ENCODE data around the gene NUP37. TPM values are rescaled to one million over a fixed set of nuclear protein-coding genes. Genes with fewer than 3 reads are reported as not detected.
"Not testable (repeated sequence)": the region's sequence is repeated elsewhere in the genome, so short reads cannot be mapped to it uniquely, and the experiment has no call there.

The NUP37 gene
- total RNA-seq, 1 experiment from 2014 or later = 84.3 TPM

DNA sequence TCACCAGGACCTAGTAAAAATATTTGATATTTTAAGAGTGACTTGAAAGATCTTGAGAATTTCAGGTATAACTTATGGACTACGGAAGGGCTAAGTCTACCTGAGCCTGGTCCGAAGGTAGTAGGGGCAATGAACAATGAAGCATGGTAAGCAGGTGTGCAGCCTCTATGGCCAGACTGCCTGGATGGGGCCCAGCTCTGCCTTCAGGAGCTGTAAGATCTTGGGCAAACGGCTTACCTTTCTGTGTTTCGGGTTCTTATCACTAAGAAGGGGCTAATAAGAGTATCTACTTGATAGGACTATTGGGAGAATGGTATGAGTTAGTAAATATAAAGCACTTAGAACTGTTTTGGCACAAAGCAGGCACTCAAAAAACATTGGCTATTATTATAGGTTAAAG is 39.1 kb downstream of the NUP37 start:
- no peaks in the 10 kb centered on the region for H3K79me2 ChIP-seq (ENCODE audit: low read length)
- intact Hi-C loops (cut with micrococcal nuclease) = loop anchor here (2.0 kb wide), 1 partner anchor 22 kb away; no protein-coding TSS in a partner anchor
- DNase-seq = no peak
- no peak for ATAC-seq
- CTCF ChIA-PET = no interaction called here
- no peak overlapping the region for H2AFZ ChIP-seq (ENCODE audit: low read length)
- H3K4me3 ChIP-seq (ENCODE audit: low read length) = no peak overlapping the region
- no peaks in the 10 kb centered on the region for H3K4me1 ChIP-seq (ENCODE audit: insufficient read depth, low read length)
- no peaks in the 10 kb centered on the region for H4K20me1 ChIP-seq (ENCODE audit: low read length)
- POLR2A ChIA-PET (ENCODE audit: unreplicated experiment) = no interaction called here
- no peaks in the 10 kb centered on the region for H3F3A ChIP-seq (ENCODE audit: low read length, unreplicated experiment)
- BruUV-seq (replicated peaks) = no TSS peak
- no peaks in the 10 kb centered on the region for H3K9me2 ChIP-seq (replicated peaks; ENCODE audit: low read length)
- no peak overlapping the region for H3K27ac ChIP-seq (ENCODE audit: low read length)
- H3K36me3 ChIP-seq (ENCODE audit: low read depth, low read length) = peaks cover 58% of the 10 kb centered on the region
- H3K9me3 ChIP-seq (ENCODE audit: low read length) = no peaks in the 10 kb centered on the region
- H3K9ac ChIP-seq (ENCODE audit: low read length) = no peak overlapping the region
- no peak overlapping the region for H3K4me2 ChIP-seq (ENCODE audit: low read length)
- no peaks in the 10 kb centered on the region for H3K27me3 ChIP-seq (ENCODE audit: low read length)
- TF ChIP-seq EZH2 (IDR thresholded peaks at IDR 0.05; ENCODE audit: low read length, unreplicated experiment) = no peak
- TF ChIP-seq, protein P1, sequence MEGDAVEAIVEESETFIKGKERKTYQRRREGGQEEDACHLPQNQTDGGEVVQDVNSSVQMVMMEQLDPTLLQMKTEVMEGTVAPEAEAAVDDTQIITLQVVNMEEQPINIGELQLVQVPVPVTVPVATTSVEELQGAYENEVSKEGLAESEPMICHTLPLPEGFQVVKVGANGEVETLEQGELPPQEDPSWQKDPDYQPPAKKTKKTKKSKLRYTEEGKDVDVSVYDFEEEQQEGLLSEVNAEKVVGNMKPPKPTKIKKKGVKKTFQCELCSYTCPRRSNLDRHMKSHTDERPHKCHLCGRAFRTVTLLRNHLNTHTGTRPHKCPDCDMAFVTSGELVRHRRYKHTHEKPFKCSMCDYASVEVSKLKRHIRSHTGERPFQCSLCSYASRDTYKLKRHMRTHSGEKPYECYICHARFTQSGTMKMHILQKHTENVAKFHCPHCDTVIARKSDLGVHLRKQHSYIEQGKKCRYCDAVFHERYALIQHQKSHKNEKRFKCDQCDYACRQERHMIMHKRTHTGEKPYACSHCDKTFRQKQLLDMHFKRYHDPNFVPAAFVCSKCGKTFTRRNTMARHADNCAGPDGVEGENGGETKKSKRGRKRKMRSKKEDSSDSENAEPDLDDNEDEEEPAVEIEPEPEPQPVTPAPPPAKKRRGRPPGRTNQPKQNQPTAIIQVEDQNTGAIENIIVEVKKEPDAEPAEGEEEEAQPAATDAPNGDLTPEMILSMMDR (conservative IDR thresholded peaks at IDR 0.05; ENCODE audit: low read depth, low read length) = no peak
- no peak for TF ChIP-seq EZH2phosphoT487 (IDR thresholded peaks at IDR 0.05; ENCODE audit: borderline replicate concordance, low read length)

DNA sequence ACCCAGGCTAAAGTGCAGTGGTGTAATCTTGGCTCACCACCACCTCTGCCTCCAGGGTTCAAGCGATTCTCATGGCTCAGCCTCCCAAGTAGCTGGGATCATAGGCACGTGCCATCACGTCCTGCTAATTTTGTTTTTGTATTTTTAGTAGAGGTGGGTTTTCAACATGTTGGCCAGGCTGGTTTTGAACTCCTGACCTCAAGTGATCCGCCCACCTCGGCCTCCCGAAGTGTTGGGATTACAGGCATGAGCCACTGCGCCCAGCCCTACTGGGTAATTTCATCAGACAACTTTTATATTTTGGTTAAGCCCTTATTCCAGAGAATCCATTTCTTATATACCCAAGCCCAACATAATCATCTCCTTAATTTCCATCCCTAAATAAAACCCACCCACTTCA is 47.8 kb downstream of the NUP37 start:
- POLR2A ChIA-PET (ENCODE audit: unreplicated experiment); CTCF ChIA-PET; ATAC-seq: not testable (repeated sequence)

DNA sequence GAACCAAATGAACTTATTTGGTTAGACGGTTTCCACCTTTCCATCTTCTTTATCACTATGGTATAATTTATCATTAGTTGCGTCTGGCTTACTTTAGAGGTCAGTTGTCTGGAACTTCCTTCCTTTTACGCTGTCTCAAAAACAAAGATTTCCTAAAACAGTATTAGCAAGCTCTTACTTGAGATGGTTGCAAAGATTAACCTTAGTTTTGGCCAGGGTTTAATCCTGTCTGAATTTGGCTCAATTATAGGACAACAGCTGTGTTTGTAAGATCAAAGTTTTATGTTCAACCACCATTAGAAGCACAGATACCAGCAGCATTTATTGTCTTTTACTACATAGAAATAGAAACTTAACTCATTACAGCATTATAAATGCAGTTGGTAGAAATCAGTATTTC is 50.2 kb downstream of the NUP37 start:
- H3K4me2 ChIP-seq (ENCODE audit: low read length) = no peak overlapping the region
- no peaks in the 10 kb centered on the region for H4K20me1 ChIP-seq (ENCODE audit: low read length)
- H3K9ac ChIP-seq (ENCODE audit: low read length) = no peak overlapping the region
- H3K9me3 ChIP-seq (ENCODE audit: low read length) = no peaks in the 10 kb centered on the region
- no peaks in the 10 kb centered on the region for H3F3A ChIP-seq (ENCODE audit: low read length, unreplicated experiment)
- no peaks in the 10 kb centered on the region for H3K79me2 ChIP-seq (ENCODE audit: low read length)
- H3K4me1 ChIP-seq (ENCODE audit: insufficient read depth, low read length) = no peaks in the 10 kb centered on the region
- no peak for ATAC-seq
- H3K9me2 ChIP-seq (replicated peaks; ENCODE audit: low read length) = no peaks in the 10 kb centered on the region
- peaks cover 7% of the 10 kb centered on the region for H3K36me3 ChIP-seq (ENCODE audit: low read depth, low read length)
- H3K27ac ChIP-seq (ENCODE audit: low read length) = no peak overlapping the region
- no peak overlapping the region for H2AFZ ChIP-seq (ENCODE audit: low read length)
- no peaks in the 10 kb centered on the region for H3K27me3 ChIP-seq (ENCODE audit: low read length)
- TF ChIP-seq, protein P1 (conservative IDR thresholded peaks at IDR 0.05; ENCODE audit: low read depth, low read length) = no peak
- TF ChIP-seq EZH2phosphoT487 (IDR thresholded peaks at IDR 0.05; ENCODE audit: borderline replicate concordance, low read length) (no peak), EZH2 (IDR thresholded peaks at IDR 0.05; ENCODE audit: low read length, unreplicated experiment) (no peak)
- ChIA-PET CTCF (no interaction called here), POLR2A (ENCODE audit: unreplicated experiment) (interaction anchor here (0.5 kb wide), 1 partner anchor 127 kb away, joined by 7 read pairs; no protein-coding TSS in a partner anchor)
- DNase-seq = no peak
- no peak overlapping the region for H3K4me3 ChIP-seq (ENCODE audit: low read length)
- intact Hi-C loops (cut with micrococcal nuclease) = no loop called here
- BruUV-seq (replicated peaks) = no TSS peak

More for the DNA sequence above, 47.8 kb downstream of the NUP37 start:
- H3K4me1 ChIP-seq (ENCODE audit: insufficient read depth, low read length); H3K9me3 ChIP-seq (ENCODE audit: low read length); H3K9ac ChIP-seq (ENCODE audit: low read length); intact Hi-C loops (cut with micrococcal nuclease); H3K4me2 ChIP-seq (ENCODE audit: low read length); DNase-seq; H3K79me2 ChIP-seq (ENCODE audit: low read length); H2AFZ ChIP-seq (ENCODE audit: low read length); H3F3A ChIP-seq (ENCODE audit: low read length, unreplicated experiment); BruUV-seq (replicated peaks); H3K27me3 ChIP-seq (ENCODE audit: low read length); H3K9me2 ChIP-seq (replicated peaks; ENCODE audit: low read length); H3K27ac ChIP-seq (ENCODE audit: low read length); H4K20me1 ChIP-seq (ENCODE audit: low read length); H3K4me3 ChIP-seq (ENCODE audit: low read length): not testable (repeated sequence)
- peaks cover 25% of the 10 kb centered on the region for H3K36me3 ChIP-seq (ENCODE audit: low read depth, low read length)

All from PC-3 (cell line).